Uterus (tissue), 4 donors: ENCODE results near the gene ZNF775. TPM values are rescaled to one million over a fixed set of nuclear protein-coding genes. Genes with fewer than 3 reads are reported as not detected.

Source experiments
- DNase-seq, 2 donors: peaks; one replicate each; pipeline ENCODE4 v3.0.0-alpha.2; 2019 to 2020
- H3K27ac ChIP-seq, 2 donors: fragments of 200-600 bp; sonication (generic); 1 replicate in 1 of 2; 2 replicates in 1 of 2; pipeline ENCODE4 v1.5.1; 2016 to 2018
- H3K27me3 ChIP-seq, 2 donors: fragments of 200-600 bp; sonication (generic); one replicate each; pipeline ENCODE4 v1.5.1; 2018 to 2019; ENCODE audit warnings: control low read depth in 1 of 2
- H3K36me3 ChIP-seq, 2 donors: fragments of 200-600 bp; sonication (generic); one replicate each; pipeline ENCODE4 v1.5.1; 2019; ENCODE audit warnings: control low read depth in 1 of 2
- H3K4me1 ChIP-seq, 2 donors: fragments of 200-600 bp; sonication (generic); one replicate each; pipeline ENCODE4 v1.5.1; 2018 to 2019; ENCODE audit warnings: control low read depth in 1 of 2
- H3K4me3 ChIP-seq, 2 donors: fragments of 200-600 bp; sonication (generic); 1 replicate in 1 of 2; 2 replicates in 1 of 2; pipeline ENCODE4 v1.5.1; 2018 to 2019; ENCODE audit warnings: mild to moderate bottlenecking in 1 of 2
- H3K9me3 ChIP-seq, 2 donors: fragments of 200-600 bp; sonication (generic); one replicate each; pipeline ENCODE4 v1.5.1; 2019; ENCODE audit warnings: control low read depth in 1 of 2
- CTCF ChIP-seq, 4 experiments: fragments of 200-600 bp in 2 of 4; fragments of 450-650 bp in 2 of 4; sonication (generic) in 2 of 4; IDR thresholded peaks; one replicate each; pipeline ENCODE4 v1.5.1; 2016 to 2019; ENCODE audit warnings: antibody characterized with exemption in 4 of 4, mild to moderate bottlenecking in 2 of 4, moderate library complexity in 1 of 4
- POLR2A ChIP-seq, 2 donors: fragments of 450-650 bp; IDR thresholded peaks; one replicate each; pipeline ENCODE4 v1.6.1; 2016; ENCODE audit warnings: antibody characterized with exemption in 2 of 2, mild to moderate bottlenecking in 1 of 2, moderate library complexity in 1 of 2
- intact Hi-C: fragments of 100-400 bp; cut with DNase I; formaldehyde crosslinking; loops from one replicate; pipeline ENCODE4 v1.15.1; 2023; ENCODE audit warnings: low total_unique reads
- total RNA-seq, 4 donors: library from RNA; depleted of rRNA in 3 of 4; stranded (reverse); fragments of >200 nt in 3 of 4; gene quantifications; one replicate each; pipeline versions ENCODE4 v1.1.0 to v1.2.4, GENCODE V29; 2014 to 2023
- donor health status: DM: yes; HTN: yes; CAD: no.

Gene ZNF775
- total RNA-seq, 4 donors from 2014 or later = 2.0 to 8.4 (median 6.7) TPM; not detected in 1

- no peak overlapping the region for H3K4me3 ChIP-seq
- no peak for TF ChIP-seq CTCF (IDR thresholded peaks at IDR 0.05)
- TF ChIP-seq POLR2A (IDR thresholded peaks at IDR 0.05) = no peak
- intact Hi-C loops = no loop called here
- no peak overlapping the region for H3K27ac ChIP-seq
- no peaks in the 10 kb centered on the region for H3K27me3 ChIP-seq
- no peaks in the 10 kb centered on the region for H3K36me3 ChIP-seq
- H3K4me1 ChIP-seq = no peaks in the 10 kb centered on the region
- no peak for DNase-seq
- no peaks in the 10 kb centered on the region for H3K9me3 ChIP-seq
These were observed 38.1 kb downstream of the ZNF775 start for GRCh38 chr7:150417239-150417638.

- DNase-seq = no peak
- Histone ChIP-seq H3K27me3 (no peaks in the 10 kb centered on the region), H3K4me3 (no peak overlapping the region), H3K36me3 (no peaks in the 10 kb centered on the region), H3K4me1 (no peaks in the 10 kb centered on the region), H3K9me3 (no peaks in the 10 kb centered on the region), H3K27ac (no peak overlapping the region)
- intact Hi-C loops = no loop called here
- TF ChIP-seq CTCF (IDR thresholded peaks at IDR 0.05) = no peak
- no peak for TF ChIP-seq POLR2A (IDR thresholded peaks at IDR 0.05)
These were observed 38.7 kb downstream of the ZNF775 start for GRCh38 chr7:150417863-150418262.

GRCh38 chr7:150420242-150420641 is 41.1 kb downstream of the ZNF775 start:
- Histone ChIP-seq H3K4me1 (no peaks in the 10 kb centered on the region), H3K27me3 (no peaks in the 10 kb centered on the region), H3K36me3 (no peaks in the 10 kb centered on the region), H3K4me3 (no peak overlapping the region), H3K9me3 (no peaks in the 10 kb centered on the region), H3K27ac (no peak overlapping the region)
- DNase-seq = no peak
- intact Hi-C loops = loop anchor here (5.0 kb wide), 1 partner anchor 63 kb away; no protein-coding TSS in a partner anchor
- TF ChIP-seq POLR2A (IDR thresholded peaks at IDR 0.05) (no peak), CTCF (IDR thresholded peaks at IDR 0.05) (no peak)

GRCh38 chr7:150420987-150421674 is 42.0 kb downstream of the ZNF775 start:
- no peaks in the 10 kb centered on the region for H3K9me3 ChIP-seq
- intact Hi-C loops = loop anchor here (5.0 kb wide), 1 partner anchor 64 kb away; no protein-coding TSS in a partner anchor
- TF ChIP-seq POLR2A (IDR thresholded peaks at IDR 0.05) = no peak
- TF ChIP-seq CTCF (IDR thresholded peaks at IDR 0.05) = peak; percentile 84 to 90 (median 88)
- peak; percentile 81 to 85 for DNase-seq
- no peaks in the 10 kb centered on the region for H3K36me3 ChIP-seq
- H3K4me1 ChIP-seq = no peaks in the 10 kb centered on the region
- H3K27me3 ChIP-seq = no peaks in the 10 kb centered on the region
- H3K27ac ChIP-seq = no peak overlapping the region
- no peak overlapping the region for H3K4me3 ChIP-seq

- Histone ChIP-seq H3K36me3 (no peaks in the 10 kb centered on the region), H3K27ac (no peak overlapping the region), H3K27me3 (no peaks in the 10 kb centered on the region), H3K4me3 (no peak overlapping the region), H3K9me3 (no peaks in the 10 kb centered on the region), H3K4me1 (no peaks in the 10 kb centered on the region)
- DNase-seq = no peak
- intact Hi-C loops = loop anchor here (5.0 kb wide), 1 partner anchor 65 kb away; no protein-coding TSS in a partner anchor
- TF ChIP-seq POLR2A (IDR thresholded peaks at IDR 0.05) (no peak), CTCF (IDR thresholded peaks at IDR 0.05) (no peak)
These were observed 42.7 kb downstream of the ZNF775 start for GRCh38 chr7:150421831-150422230.
